ENCODE data around the gene RHOXF2B. TPM values are rescaled to one million over a fixed set of nuclear protein-coding genes. Genes with fewer than 3 reads are reported as not detected.
"Not testable (repeated sequence)": the region's sequence is repeated elsewhere in the genome, so short reads cannot be mapped to it uniquely, and the experiment has no call there.

Gene RHOXF2B
- total and polyA plus RNA-seq, 5 donors: not detected

- DNase-seq; ATAC-seq; intact Hi-C loops (cut with DNase I); H3K4me1 ChIP-seq (ENCODE audit: control insufficient read depth, insufficient read depth, low read length); H3K27ac ChIP-seq (ENCODE audit: low read length); H3K27me3 ChIP-seq (ENCODE audit: control insufficient read depth, insufficient read depth); H3K9me3 ChIP-seq (ENCODE audit: control insufficient read depth, low read length); H3K4me3 ChIP-seq (ENCODE audit: low read length): not testable (repeated sequence)
- 60% methylated on average over 1 of the region's 1 CpG for WGBS
Observed at GRCh38 chrX:120066169-120066568, 11.3 kb downstream of the RHOXF2B start.

DNA sequence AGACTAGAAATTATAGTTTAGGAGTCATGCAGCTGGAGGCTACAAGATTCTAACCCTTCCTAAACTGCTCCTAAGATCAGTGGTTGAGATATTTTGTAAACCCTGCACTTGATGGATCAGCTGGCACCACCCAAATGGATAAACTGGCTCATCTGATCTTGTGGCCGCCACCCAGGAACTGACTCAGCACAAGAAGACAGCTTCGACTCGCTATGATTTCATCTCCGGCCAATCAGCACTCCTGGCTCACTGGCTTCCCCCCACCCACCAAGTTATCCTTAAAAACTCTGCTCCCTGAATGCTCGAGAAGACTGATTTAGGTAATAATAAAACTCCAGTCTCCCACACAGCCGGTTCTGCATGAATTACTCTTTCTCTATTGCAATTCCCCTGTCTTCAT lies 34.8 kb downstream of the RHOXF2B start:
- ATAC-seq; H3K9me3 ChIP-seq (ENCODE audit: control insufficient read depth, low read length); H3K27me3 ChIP-seq (ENCODE audit: control insufficient read depth, insufficient read depth); H3K4me3 ChIP-seq (ENCODE audit: low read length); DNase-seq; intact Hi-C loops (cut with DNase I); H3K27ac ChIP-seq (ENCODE audit: low read length); H3K4me1 ChIP-seq (ENCODE audit: control insufficient read depth, insufficient read depth, low read length): not testable (repeated sequence)
- no CpG with 5 or more reads among the region's 6 CpGs for WGBS

GRCh38 chrX:120042247-120042646 lies 35.2 kb downstream of the RHOXF2B start:
- H3K4me1 ChIP-seq (ENCODE audit: control insufficient read depth, insufficient read depth, low read length); DNase-seq: not testable (repeated sequence)
- no CpG with 5 or more reads among the region's 2 CpGs for whole genome bisulfite sequencing

DNA sequence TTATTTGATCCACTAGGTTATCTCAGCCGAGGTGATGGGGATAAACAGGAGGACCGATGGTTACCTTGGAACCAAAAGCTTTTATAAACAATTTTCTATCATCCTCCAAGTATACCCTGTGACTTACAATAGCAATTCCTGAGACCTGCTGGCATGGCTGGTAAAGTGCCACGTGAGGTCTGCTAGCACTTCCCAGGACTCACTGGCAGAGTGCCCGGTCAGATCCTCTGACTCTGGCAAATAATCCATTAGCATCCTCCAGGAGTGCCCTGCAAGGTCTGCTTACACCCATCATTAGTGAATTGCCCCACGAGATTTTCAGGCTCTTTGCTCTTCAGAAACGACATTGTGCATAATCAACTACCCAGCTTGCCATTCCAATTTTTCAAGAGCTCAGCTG lies 37.3 kb downstream of the RHOXF2B start:
- H3K4me1 ChIP-seq (ENCODE audit: control insufficient read depth, insufficient read depth, low read length); H3K4me3 ChIP-seq (ENCODE audit: low read length); H3K9me3 ChIP-seq (ENCODE audit: control insufficient read depth, low read length); DNase-seq; intact Hi-C loops (cut with DNase I); H3K27me3 ChIP-seq (ENCODE audit: control insufficient read depth, insufficient read depth); H3K27ac ChIP-seq (ENCODE audit: low read length): not testable (repeated sequence)
- ATAC-seq: peak in 1 of 2 donors; percentile 38
- WGBS: no CpG with 5 or more reads among the region's 6 CpGs

More at GRCh38 chrX:120042247-120042646, 35.2 kb downstream of the RHOXF2B start:
- intact Hi-C loops (cut with DNase I); H3K9me3 ChIP-seq (ENCODE audit: control insufficient read depth, low read length); H3K4me3 ChIP-seq (ENCODE audit: low read length); ATAC-seq; H3K27me3 ChIP-seq (ENCODE audit: control insufficient read depth, insufficient read depth); H3K27ac ChIP-seq (ENCODE audit: low read length): not testable (repeated sequence)

DNA sequence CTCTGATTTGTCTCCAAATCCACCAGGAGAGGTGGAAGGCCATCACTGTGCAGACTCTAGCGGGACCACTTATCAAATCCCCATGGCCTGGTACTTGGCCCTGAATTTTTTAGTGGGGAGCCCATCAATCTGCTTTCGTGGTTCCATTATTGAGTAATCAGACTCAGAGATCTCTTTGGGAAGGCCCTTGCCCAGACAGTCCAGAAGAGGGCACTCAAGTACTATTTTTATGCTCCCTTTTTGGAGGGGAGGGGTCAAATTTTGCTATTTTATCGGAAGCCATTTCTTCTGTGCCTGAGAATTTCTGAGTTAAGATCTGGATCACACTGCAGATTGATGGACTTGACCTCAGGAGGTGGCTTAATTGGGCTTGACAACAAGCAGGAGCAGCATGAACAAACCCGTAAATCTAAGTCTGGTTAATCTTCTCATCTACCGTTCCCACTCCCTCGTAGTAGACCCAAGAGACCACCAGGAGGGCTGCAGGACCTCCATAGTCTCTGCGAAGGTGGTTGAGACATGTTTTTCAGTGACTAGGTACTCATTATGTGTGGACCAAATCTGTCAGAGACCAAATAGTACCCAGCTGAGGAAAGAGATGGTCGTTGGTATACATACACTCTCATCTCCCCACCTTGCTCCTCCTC lies 38.3 kb downstream of the RHOXF2B start:
- no CpG with 5 or more reads among the region's 8 CpGs for WGBS
- H3K4me1 ChIP-seq (ENCODE audit: control insufficient read depth, insufficient read depth, low read length); intact Hi-C loops (cut with DNase I); H3K27ac ChIP-seq (ENCODE audit: low read length); H3K9me3 ChIP-seq (ENCODE audit: control insufficient read depth, low read length); H3K27me3 ChIP-seq (ENCODE audit: control insufficient read depth, insufficient read depth); H3K4me3 ChIP-seq (ENCODE audit: low read length); DNase-seq: not testable (repeated sequence)
- peak in 1 of 2 donors; percentile 23 for ATAC-seq

- WGBS: 71% methylated on average over 1 of the region's 1 CpG
- no peaks in the 10 kb centered on the region for H3K9me3 ChIP-seq (ENCODE audit: control insufficient read depth, low read length)
- H3K27ac ChIP-seq (ENCODE audit: low read length): no peak overlapping the region
- no peaks in the 10 kb centered on the region for H3K4me1 ChIP-seq (ENCODE audit: control insufficient read depth, insufficient read depth, low read length)
- no peaks in the 10 kb centered on the region for H3K27me3 ChIP-seq (ENCODE audit: control insufficient read depth, insufficient read depth)
- no peak for DNase-seq
- intact Hi-C loops (cut with DNase I): no loop called here
- ATAC-seq: no peak
- no peak overlapping the region for H3K4me3 ChIP-seq (ENCODE audit: low read length)
Observed at GRCh38 chrX:120036704-120037103, 40.8 kb downstream of the RHOXF2B start.

- H3K27ac ChIP-seq (ENCODE audit: low read length); H3K4me3 ChIP-seq (ENCODE audit: low read length); ATAC-seq; H3K9me3 ChIP-seq (ENCODE audit: control insufficient read depth, low read length); intact Hi-C loops (cut with DNase I); H3K27me3 ChIP-seq (ENCODE audit: control insufficient read depth, insufficient read depth); H3K4me1 ChIP-seq (ENCODE audit: control insufficient read depth, insufficient read depth, low read length): not testable (repeated sequence)
- 64% methylated on average over 9 of the region's 9 CpGs for WGBS
- peak in 2 of 3 donors; percentile 43 to 58 for DNase-seq
Observed at GRCh38 chrX:120035522-120036309, 41.8 kb downstream of the RHOXF2B start.

DNA sequence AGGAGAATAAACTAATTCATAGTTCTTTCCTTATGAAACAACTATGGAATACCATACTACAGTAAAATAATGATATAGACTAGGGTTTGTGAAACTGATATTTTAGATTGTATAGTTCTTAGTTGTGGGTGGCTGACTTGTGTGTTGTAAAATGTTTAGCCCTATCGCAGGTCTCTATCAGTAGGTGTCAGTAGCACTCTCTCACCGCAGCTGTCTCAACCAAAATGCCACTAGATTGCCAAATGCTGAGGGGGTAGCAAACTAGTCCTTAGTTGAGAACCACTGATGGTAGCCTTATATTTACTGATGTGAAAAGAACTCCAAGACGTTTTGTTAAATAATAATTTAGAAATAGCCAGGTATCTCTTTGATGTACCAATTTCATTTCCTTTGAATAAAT lies 48.1 kb downstream of the RHOXF2B start:
- Histone ChIP-seq H3K4me1 (ENCODE audit: control insufficient read depth, insufficient read depth, low read length) (no peaks in the 10 kb centered on the region), H3K27me3 (ENCODE audit: control insufficient read depth, insufficient read depth) (no peaks in the 10 kb centered on the region), H3K4me3 (ENCODE audit: low read length) (no peak overlapping the region), H3K9me3 (ENCODE audit: control insufficient read depth, low read length) (no peaks in the 10 kb centered on the region), H3K27ac (ENCODE audit: low read length) (no peak overlapping the region)
- intact Hi-C loops (cut with DNase I): no loop called here
- DNase-seq: no peak
- ATAC-seq: no peak
- 16% methylated on average over 3 of the region's 3 CpGs for WGBS

- ATAC-seq: no peak
- WGBS: 70% methylated on average over 5 of the region's 5 CpGs
- no peak overlapping the region for H3K27ac ChIP-seq (ENCODE audit: low read length)
- no peak for DNase-seq
- H3K4me3 ChIP-seq (ENCODE audit: low read length): no peak overlapping the region
- no peaks in the 10 kb centered on the region for H3K9me3 ChIP-seq (ENCODE audit: control insufficient read depth, low read length)
- H3K27me3 ChIP-seq (ENCODE audit: control insufficient read depth, insufficient read depth): no peaks in the 10 kb centered on the region
- H3K4me1 ChIP-seq (ENCODE audit: control insufficient read depth, insufficient read depth, low read length): no peaks in the 10 kb centered on the region
- intact Hi-C loops (cut with DNase I): no loop called here
Observed at GRCh38 chrX:120023259-120023658, 54.2 kb downstream of the RHOXF2B start.

DNA sequence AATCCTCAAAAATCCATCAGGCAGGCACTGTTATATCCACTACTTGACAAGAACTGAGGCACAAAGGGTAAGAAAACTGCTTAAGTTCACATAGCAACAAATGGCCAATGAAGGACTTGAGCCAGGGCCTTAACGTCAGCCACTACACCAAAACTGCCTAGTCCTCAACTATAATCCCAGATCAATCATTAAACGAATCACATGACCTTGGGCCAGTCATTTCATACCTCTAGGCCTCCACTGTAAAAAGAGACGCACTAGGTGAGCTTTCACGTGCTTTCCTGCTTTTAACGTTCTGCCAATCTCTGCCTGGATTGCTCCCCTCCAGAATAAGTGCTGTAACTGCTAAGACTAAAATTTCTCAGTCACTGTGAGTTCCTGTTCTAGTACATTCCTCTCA lies 54.7 kb downstream of the RHOXF2B start:
- no peak overlapping the region for H3K27ac ChIP-seq (ENCODE audit: low read length)
- H3K4me3 ChIP-seq (ENCODE audit: low read length): no peak overlapping the region
- no peaks in the 10 kb centered on the region for H3K27me3 ChIP-seq (ENCODE audit: control insufficient read depth, insufficient read depth)
- no peaks in the 10 kb centered on the region for H3K9me3 ChIP-seq (ENCODE audit: control insufficient read depth, low read length)
- DNase-seq (no peak), ATAC-seq (no peak)
- no peaks in the 10 kb centered on the region for H3K4me1 ChIP-seq (ENCODE audit: control insufficient read depth, insufficient read depth, low read length)
- WGBS: 69% methylated on average over 5 of the region's 5 CpGs
- intact Hi-C loops (cut with DNase I): no loop called here

All from right cardiac atrium (tissue), 5 donors.